Esophagus muscularis mucosa (tissue), 4 donors: ENCODE measurements around the gene TEX35.

Experiments
- EP300 ChIP-seq: sonication (generic); formaldehyde crosslinking; IDR thresholded peaks from one replicate; pipeline ENCODE4 v1.6.1; 2017; ENCODE audit warnings: antibody characterized with exemption
- POLR2A ChIP-seq: fragments of 450-650 bp; IDR thresholded peaks from one replicate; pipeline ENCODE4 v1.6.1; 2017; ENCODE audit warnings: antibody characterized with exemption, moderate library complexity, mild to moderate bottlenecking, low read depth
- POLR2AphosphoS5 ChIP-seq, 2 donors: sonication (generic); formaldehyde crosslinking; IDR thresholded peaks; one replicate each; pipeline ENCODE4 v1.6.1; 2017; ENCODE audit warnings: antibody characterized with exemption in 2 of 2
- TF ChIP-seq, protein P1 (sequence below), 3 experiments: fragments of 200-600 bp in 2 of 3; fragments of 450-650 bp in 1 of 3; sonication (generic) in 2 of 3; IDR thresholded peaks; one replicate each; pipeline ENCODE4 v1.5.1; 2017 to 2019; ENCODE audit warnings: antibody characterized with exemption in 3 of 3, mild to moderate bottlenecking in 2 of 3, moderate library complexity in 1 of 3

DNA sequence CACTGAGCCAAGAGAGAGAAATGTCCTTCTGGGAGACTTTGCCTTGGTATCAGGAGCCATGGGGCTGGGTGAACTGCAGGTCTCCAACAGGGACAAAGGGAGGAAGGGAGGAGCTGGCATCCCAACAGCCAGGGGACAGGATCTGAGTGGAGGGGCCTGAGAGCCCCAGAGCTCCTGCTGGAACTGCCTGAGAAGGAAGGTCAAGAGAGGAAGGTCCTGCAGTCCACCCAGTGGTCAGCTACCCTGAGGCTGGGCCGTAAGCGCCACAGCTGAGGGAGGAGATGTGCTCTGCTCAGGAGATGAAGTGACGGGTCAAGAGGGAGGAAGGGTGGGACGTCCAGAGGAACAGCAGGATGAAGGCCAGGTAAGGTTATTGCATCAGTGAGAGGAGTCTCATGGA, 8.6 kb upstream of the TEX35 start:
- TF ChIP-seq, protein P1, sequence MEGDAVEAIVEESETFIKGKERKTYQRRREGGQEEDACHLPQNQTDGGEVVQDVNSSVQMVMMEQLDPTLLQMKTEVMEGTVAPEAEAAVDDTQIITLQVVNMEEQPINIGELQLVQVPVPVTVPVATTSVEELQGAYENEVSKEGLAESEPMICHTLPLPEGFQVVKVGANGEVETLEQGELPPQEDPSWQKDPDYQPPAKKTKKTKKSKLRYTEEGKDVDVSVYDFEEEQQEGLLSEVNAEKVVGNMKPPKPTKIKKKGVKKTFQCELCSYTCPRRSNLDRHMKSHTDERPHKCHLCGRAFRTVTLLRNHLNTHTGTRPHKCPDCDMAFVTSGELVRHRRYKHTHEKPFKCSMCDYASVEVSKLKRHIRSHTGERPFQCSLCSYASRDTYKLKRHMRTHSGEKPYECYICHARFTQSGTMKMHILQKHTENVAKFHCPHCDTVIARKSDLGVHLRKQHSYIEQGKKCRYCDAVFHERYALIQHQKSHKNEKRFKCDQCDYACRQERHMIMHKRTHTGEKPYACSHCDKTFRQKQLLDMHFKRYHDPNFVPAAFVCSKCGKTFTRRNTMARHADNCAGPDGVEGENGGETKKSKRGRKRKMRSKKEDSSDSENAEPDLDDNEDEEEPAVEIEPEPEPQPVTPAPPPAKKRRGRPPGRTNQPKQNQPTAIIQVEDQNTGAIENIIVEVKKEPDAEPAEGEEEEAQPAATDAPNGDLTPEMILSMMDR (IDR thresholded peaks at IDR 0.05): no peak
- TF ChIP-seq POLR2A: no peak
- no peak for TF ChIP-seq POLR2AphosphoS5 (IDR thresholded peaks at IDR 0.05)
- no peak for TF ChIP-seq EP300
